ENCODE measurements around the gene OR10A5. TPM values are rescaled to one million over a fixed set of nuclear protein-coding genes. Genes with fewer than 3 reads are reported as not detected.
"Not testable (repeated sequence)": the region's sequence is repeated elsewhere in the genome, so short reads cannot be mapped to it uniquely, and the experiment has no call there.

The OR10A5 gene
- total and polyA plus RNA-seq, 2 of the 13 experiments (the other 11 are each of a cell fraction or from before 2014, with no cell fraction given), result not detected

DNA sequence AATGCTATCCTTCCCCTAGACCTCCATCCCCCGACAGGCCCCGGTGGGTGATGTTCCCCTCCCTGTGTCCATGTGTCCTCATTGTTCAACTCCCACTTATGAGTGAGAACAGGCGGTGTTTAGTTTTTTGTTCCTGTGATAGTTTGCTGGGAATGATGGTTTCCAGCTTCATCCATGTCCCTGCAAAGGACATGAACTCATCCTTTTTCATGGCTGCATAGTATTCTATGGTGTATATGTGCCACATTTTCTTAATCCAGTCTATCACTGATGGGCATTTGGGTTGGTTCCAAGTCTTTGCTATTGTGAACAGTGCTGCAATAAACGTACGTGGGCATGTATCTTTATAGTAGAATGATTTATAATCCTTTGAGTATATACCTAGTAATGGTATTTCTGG lies 42.2 kb downstream of the OR10A5 start:
- H3K9me3 ChIP-seq (ENCODE audit: low read length); intact Hi-C loops (cut with micrococcal nuclease; ENCODE audit: unreplicated experiment); H3K27ac ChIP-seq (ENCODE audit: extremely low read length, insufficient read depth, low read length); CTCF ChIA-PET (ENCODE audit: low intra/inter-chr PET ratio, low total read pairs); H4K20me1 ChIP-seq (ENCODE audit: insufficient read depth, low read length); POLR2A ChIA-PET; H2AFZ ChIP-seq (ENCODE audit: low read length); DNase-seq (ENCODE audit: low spot score); ATAC-seq; H3K27me3 ChIP-seq (ENCODE audit: control insufficient read depth in 1 of 2, insufficient read depth in 2 of 2, low read length in 2 of 2); BruUV-seq (replicated peaks); in situ Hi-C loops (cut with HindIII; ENCODE audit: extremely low pct_ligation_motif_present, low pct_unique_long_range_greater_than_20kb); H3K4me2 ChIP-seq (ENCODE audit: low read depth, low read length); H3K79me2 ChIP-seq (ENCODE audit: insufficient read depth, low read length); H3K4me1 ChIP-seq (ENCODE audit: insufficient read depth, low read length); H3K36me3 ChIP-seq (replicated peaks in 1 of 2; ENCODE audit: control insufficient read depth in 1 of 2, insufficient read depth in 2 of 2, low read length in 2 of 2); H3K4me3 ChIP-seq (replicated peaks in 1 of 3; ENCODE audit: insufficient read depth in 1 of 3, low read depth in 2 of 3, low read length in 3 of 3); FAIRE-seq; H3K9ac ChIP-seq (ENCODE audit: insufficient read depth, low read depth, low read length): not testable (repeated sequence)
- 23% methylated on average over 5 of the region's 5 CpGs for WGBS (ENCODE audit: low lambda C conversion rate)

DNA sequence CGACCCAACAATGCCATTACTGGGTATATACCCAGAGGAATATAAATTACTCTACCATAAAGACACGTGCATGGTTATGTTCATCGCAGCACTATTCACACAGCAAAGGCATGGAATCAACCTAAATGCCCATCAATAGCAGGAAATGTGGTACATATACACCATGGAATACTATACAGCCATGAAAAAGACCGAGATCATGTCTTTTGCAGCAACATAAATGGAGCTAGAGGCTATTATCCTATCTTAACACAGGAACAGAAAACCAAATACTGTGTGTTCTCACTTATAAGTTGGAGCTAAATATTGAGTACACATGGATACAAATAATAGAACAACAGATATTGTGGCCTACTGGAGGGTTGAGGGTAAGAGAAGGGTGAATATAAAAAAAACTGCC lies 43.3 kb downstream of the OR10A5 start:
- Histone ChIP-seq H3K4me1 (ENCODE audit: insufficient read depth, low read length) (no peaks in the 10 kb centered on the region), H3K79me2 (ENCODE audit: insufficient read depth, low read length) (no peaks in the 10 kb centered on the region), H3K4me2 (ENCODE audit: low read depth, low read length) (no peak overlapping the region), H3K27ac (ENCODE audit: extremely low read length, insufficient read depth, low read length) (no peak overlapping the region), H4K20me1 (ENCODE audit: insufficient read depth, low read length) (no peaks in the 10 kb centered on the region), H3K27me3 (ENCODE audit: control insufficient read depth in 1 of 2, insufficient read depth in 2 of 2, low read length in 2 of 2) (no peaks in the 10 kb centered on the region), H3K4me3 (replicated peaks in 1 of 3; ENCODE audit: insufficient read depth in 1 of 3, low read depth in 2 of 3, low read length in 3 of 3) (no peak overlapping the region), H2AFZ (ENCODE audit: low read length) (no peak overlapping the region), H3K9me3 (ENCODE audit: low read length) (no peaks in the 10 kb centered on the region), H3K36me3 (replicated peaks in 1 of 2; ENCODE audit: control insufficient read depth in 1 of 2, insufficient read depth in 2 of 2, low read length in 2 of 2) (no peaks in the 10 kb centered on the region), H3K9ac (ENCODE audit: insufficient read depth, low read depth, low read length) (no peak overlapping the region)
- in situ Hi-C loops (cut with HindIII; ENCODE audit: extremely low pct_ligation_motif_present, low pct_unique_long_range_greater_than_20kb), result no loop called here
- 20% methylated on average over 4 of the region's 4 CpGs for WGBS (ENCODE audit: low lambda C conversion rate)
- intact Hi-C loops (cut with micrococcal nuclease; ENCODE audit: unreplicated experiment), result no loop called here
- TF ChIP-seq, protein P1, sequence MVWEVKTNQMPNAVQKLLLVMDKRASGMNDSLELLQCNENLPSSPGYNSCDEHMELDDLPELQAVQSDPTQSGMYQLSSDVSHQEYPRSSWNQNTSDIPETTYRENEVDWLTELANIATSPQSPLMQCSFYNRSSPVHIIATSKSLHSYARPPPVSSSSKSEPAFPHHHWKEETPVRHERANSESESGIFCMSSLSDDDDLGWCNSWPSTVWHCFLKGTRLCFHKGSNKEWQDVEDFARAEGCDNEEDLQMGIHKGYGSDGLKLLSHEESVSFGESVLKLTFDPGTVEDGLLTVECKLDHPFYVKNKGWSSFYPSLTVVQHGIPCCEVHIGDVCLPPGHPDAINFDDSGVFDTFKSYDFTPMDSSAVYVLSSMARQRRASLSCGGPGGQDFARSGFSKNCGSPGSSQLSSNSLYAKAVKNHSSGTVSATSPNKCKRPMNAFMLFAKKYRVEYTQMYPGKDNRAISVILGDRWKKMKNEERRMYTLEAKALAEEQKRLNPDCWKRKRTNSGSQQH (CRISPR knock-in tag; IDR thresholded peaks at IDR 0.05; ENCODE audit: low read depth), result no peak
- no peak for TF ChIP-seq ZNF44 (CRISPR knock-in tag; IDR thresholded peaks at IDR 0.05)
- TF ChIP-seq ZNF431 (CRISPR knock-in tag; IDR thresholded peaks at IDR 0.05; ENCODE audit: borderline replicate concordance, low read depth), result no peak
- TF ChIP-seq, protein P2, sequence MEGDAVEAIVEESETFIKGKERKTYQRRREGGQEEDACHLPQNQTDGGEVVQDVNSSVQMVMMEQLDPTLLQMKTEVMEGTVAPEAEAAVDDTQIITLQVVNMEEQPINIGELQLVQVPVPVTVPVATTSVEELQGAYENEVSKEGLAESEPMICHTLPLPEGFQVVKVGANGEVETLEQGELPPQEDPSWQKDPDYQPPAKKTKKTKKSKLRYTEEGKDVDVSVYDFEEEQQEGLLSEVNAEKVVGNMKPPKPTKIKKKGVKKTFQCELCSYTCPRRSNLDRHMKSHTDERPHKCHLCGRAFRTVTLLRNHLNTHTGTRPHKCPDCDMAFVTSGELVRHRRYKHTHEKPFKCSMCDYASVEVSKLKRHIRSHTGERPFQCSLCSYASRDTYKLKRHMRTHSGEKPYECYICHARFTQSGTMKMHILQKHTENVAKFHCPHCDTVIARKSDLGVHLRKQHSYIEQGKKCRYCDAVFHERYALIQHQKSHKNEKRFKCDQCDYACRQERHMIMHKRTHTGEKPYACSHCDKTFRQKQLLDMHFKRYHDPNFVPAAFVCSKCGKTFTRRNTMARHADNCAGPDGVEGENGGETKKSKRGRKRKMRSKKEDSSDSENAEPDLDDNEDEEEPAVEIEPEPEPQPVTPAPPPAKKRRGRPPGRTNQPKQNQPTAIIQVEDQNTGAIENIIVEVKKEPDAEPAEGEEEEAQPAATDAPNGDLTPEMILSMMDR (CRISPR knock-in tag; IDR thresholded peaks at IDR 0.05), result no peak
- no peak for TF ChIP-seq ZBTB7A (CRISPR knock-in tag; IDR thresholded peaks at IDR 0.05)
- no peak for TF ChIP-seq ZNF235 (CRISPR knock-in tag; IDR thresholded peaks at IDR 0.05; ENCODE audit: borderline replicate concordance)
- no peak for TF ChIP-seq PHF21A (CRISPR knock-in tag; IDR thresholded peaks at IDR 0.05)
- no peak for TF ChIP-seq ZNF720 (CRISPR knock-in tag; IDR thresholded peaks at IDR 0.05)
- no peak for TF ChIP-seq ZNF263 (CRISPR knock-in tag; IDR thresholded peaks at IDR 0.05)
- TF ChIP-seq, protein P3, sequence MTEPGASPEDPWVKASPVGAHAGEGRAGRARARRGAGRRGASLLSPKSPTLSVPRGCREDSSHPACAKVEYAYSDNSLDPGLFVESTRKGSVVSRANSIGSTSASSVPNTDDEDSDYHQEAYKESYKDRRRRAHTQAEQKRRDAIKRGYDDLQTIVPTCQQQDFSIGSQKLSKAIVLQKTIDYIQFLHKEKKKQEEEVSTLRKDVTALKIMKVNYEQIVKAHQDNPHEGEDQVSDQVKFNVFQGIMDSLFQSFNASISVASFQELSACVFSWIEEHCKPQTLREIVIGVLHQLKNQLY (CRISPR knock-in tag; IDR thresholded peaks at IDR 0.05), result no peak
- DNase-seq (ENCODE audit: low spot score) (no peak), ATAC-seq (no peak), FAIRE-seq (no peak)
- ChIA-PET POLR2A (no interaction called here), CTCF (ENCODE audit: low intra/inter-chr PET ratio, low total read pairs) (no interaction called here)
- BruUV-seq (replicated peaks), result no TSS peak

All from HepG2 (cell line).